Measurements from ENCODE around the gene FAM107B.

The FAM107B gene

DNA sequence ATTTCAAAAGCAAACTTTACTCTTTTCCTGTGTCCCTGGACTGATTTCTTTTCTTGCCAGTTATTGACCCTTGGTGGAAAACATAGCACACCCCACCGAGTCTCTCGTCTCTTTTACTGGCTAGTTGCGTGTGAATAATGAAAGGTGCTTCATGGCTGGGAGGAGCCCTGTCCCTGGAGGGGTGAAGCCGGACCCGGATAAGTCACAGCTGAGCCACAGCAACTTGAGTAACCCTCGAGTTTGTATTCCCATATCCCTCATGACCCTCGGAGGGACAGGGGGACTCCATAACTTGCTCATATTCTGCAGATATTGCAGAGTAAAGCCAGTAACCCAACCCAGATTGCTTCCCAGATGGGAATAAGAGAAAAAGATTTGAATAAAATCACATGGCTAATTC is 296.5 kb downstream of the FAM107B start:
- DNase-seq: no peak

DNA sequence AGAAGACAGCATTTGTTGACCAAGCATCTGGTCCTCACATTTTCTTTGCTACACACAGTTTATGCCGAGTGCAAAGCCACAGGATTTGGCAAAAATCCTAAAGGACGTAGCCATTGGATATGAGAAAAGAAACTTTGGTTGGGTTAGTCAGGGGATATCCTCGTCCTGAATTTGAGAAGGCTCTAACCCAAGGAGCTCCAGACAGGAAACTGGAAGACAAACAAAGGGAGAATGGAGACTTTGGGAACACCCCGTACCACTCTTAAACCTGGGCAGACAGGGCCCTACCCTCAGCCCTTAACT is 297.3 kb downstream of the FAM107B start:
- no peak for DNase-seq

DNA sequence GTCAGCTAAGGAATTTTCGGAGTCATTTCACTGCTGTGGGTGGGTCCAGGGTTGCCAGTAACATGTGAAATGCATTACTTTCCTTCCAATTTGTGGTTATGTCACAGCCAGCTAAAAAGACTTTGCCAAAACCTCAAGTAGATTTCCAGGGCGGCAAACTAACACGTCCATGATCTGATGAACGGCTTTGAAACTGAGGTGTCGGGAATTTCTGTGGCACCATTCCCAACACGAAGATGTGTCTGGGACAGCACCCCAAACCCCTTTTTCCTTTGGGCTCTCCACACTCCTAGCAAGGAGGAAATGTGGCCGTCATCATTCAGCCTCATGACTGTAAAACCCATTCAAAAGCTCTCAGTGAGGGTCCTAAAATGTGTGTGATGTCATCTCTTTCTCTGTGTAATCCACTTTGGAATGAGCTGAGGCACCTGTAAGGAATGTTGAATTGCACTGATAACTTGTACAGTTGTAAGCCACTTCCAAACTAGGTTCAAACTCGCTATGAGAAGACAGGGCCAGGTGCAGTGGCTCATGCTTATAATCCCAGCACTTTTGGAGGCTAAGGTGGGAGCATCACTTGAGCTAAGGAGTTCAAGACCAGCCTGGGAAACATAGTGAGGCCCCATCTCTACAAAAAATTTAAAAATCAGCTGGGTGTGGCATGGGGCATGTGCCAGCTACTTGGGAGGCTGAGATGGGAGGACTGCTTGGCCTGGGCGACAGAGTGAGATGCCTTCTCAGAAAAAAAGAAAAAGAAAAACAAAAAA is 297.9 kb downstream of the FAM107B start:
- no peak for DNase-seq

DNA sequence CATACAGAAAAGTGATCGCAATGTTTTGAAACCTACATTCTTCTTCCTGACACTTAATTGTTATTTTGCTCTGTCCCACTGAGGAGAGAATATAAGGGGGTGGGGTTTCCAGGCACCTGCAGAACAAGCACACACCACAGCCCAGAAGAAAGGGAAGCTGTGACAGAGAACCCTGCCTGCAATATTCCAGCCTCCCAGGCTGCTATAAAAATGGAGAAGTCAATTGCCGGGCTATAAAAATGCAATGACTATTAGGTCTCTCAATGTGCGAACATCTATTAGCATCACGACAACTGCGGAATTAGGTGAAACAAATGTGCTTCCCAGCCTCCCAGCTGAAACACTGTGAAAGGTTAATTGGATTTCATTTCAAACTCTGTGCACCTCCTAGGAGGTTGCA is 298.7 kb downstream of the FAM107B start:
- DNase-seq: no peak

DNA sequence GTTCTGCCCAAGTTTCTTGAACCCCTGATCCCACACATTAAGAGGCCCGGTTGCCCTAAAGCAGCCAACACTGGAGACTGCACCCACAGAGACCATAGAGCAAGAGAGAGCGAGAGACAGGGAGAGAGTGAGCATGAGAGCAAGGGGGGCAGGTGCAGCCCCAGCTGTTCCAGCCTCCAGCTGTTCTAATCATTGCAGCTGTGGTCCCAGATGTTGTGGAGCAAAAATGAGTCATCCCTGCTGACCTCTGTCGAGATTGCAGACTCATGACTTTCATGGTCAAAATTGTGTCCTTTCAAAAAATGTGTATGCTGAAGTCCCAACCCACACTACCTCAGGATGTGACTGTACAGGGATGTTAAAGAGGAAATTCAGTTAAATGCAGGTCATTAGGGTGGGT is 300.0 kb downstream of the FAM107B start:
- DNase-seq: no peak

DNA sequence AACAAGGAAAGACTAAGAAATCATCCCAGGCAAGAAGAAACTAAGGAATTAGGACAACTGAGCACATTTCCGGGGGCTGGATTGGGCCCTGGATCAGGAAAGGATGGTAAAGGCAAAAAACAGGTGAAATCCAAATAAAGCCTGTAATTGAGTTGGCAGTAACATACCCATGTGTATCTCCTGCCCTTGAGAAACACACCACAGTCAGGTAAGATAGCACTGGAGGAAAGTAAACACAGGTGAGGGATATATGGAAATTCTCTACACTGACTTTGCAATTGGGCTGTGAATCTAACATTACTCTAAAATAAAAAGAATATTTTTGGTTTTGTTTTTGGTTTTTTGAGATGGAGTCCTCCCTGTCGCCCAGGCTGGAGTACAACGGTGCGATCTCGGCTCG is 303.8 kb downstream of the FAM107B start:
- no peak for DNase-seq

DNA sequence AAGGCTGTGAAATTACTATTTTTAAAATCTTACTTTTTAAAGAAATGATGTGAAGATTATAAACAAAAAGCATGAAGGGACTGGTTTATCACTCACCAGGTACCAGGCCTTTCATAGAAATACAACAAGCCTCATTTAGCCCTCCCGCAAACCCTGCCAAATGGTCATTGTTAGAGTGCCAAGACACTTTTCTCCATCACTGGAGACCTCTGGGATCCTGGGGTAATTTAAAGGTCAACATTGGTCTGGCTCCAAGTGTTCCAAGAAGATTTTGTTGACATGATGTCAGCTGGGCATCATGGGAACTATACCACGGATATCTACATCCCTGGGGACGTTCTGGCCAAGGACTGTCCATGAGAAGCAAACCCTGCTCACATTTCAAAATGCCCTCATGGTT is 306.0 kb downstream of the FAM107B start:
- DNase-seq: no peak
